DND-41 (cell line): ENCODE measurements around the gene FAM20C.

Experiments
- ATAC-seq: fragments of 200-7000 bp; cut with Tn5 transposase; 3 replicates; pipeline ENCODE4 v1.9.1; 2021; ENCODE audit warnings: low read depth; ENCODE audit not compliant: insufficient read depth
- DNase-seq: peaks from one replicate; pipeline ENCODE4 v3.0.0-alpha.2; 2020
- H2AFZ ChIP-seq: 2 replicates; pipeline ENCODE4 v1.6.0; 2012; ENCODE audit warnings: low read depth, low read length
- H3K27ac ChIP-seq: 2 replicates; pipeline ENCODE4 v1.5.1; 2012; ENCODE audit warnings: low read length, inconsistent platforms
- H3K27me3 ChIP-seq: fragments of 200-600 bp; sonication (generic); 2 replicates; pipeline ENCODE4 v1.6.0; 2012; ENCODE audit warnings: low read length, mild to moderate bottlenecking, inconsistent platforms; ENCODE audit not compliant: insufficient read depth, poor library complexity
- H3K36me3 ChIP-seq: 2 replicates; pipeline ENCODE4 v1.5.1; 2012; ENCODE audit warnings: low read length, inconsistent platforms; ENCODE audit not compliant: insufficient read depth
- H3K4me1 ChIP-seq: 2 replicates; pipeline ENCODE4 v1.5.1; 2012; ENCODE audit warnings: mild to moderate bottlenecking, low read length; ENCODE audit not compliant: insufficient read depth
- H3K4me2 ChIP-seq: 2 replicates; pipeline ENCODE4 v1.6.0; 2012; ENCODE audit warnings: mild to moderate bottlenecking, moderate library complexity, low read length, inconsistent platforms; ENCODE audit not compliant: insufficient read depth
- H3K4me3 ChIP-seq, 2 experiments: fragments of 200-600 bp in 1 of 2; shearing (Covaris generic) in 1 of 2; 2 replicates each; pipeline ENCODE4 v1.5.1; 2012 to 2016; ENCODE audit warnings: inconsistent platforms in 2 of 2, low read length in 2 of 2, mild to moderate bottlenecking in 2 of 2, low read depth in 1 of 2, moderate library complexity in 1 of 2
- H3K79me2 ChIP-seq: 2 replicates; pipeline ENCODE4 v1.6.0; 2012; ENCODE audit warnings: low read length, inconsistent platforms; ENCODE audit not compliant: insufficient read depth
- H3K9ac ChIP-seq: 2 replicates; pipeline ENCODE4 v1.6.0; 2012; ENCODE audit warnings: low read depth, mild to moderate bottlenecking, inconsistent platforms, low read length, moderate library complexity
- H3K9me3 ChIP-seq: 2 replicates; pipeline ENCODE4 v1.5.1; 2012; ENCODE audit warnings: low read length, moderate library complexity, mild to moderate bottlenecking, inconsistent platforms; ENCODE audit not compliant: insufficient read depth, severe bottlenecking
- H4K20me1 ChIP-seq: 2 replicates; pipeline ENCODE4 v1.6.0; 2012; ENCODE audit warnings: low read length; ENCODE audit not compliant: insufficient read depth
- CTCF ChIP-seq: IDR thresholded peaks from 2 replicates; pipeline ENCODE4 v1.5.1; 2012; ENCODE audit warnings: borderline replicate concordance, low read length, moderate library complexity, mild to moderate bottlenecking; ENCODE audit not compliant: poor library complexity, severe bottlenecking; ENCODE audit errors: extremely low read depth
- EZH2 ChIP-seq: IDR thresholded peaks from 3 replicates; pipeline ENCODE4 v1.6.1; 2012; ENCODE audit warnings: borderline replicate concordance, low read depth, mild to moderate bottlenecking, moderate library complexity, low read length, inconsistent platforms; ENCODE audit not compliant: severe bottlenecking

Gene FAM20C

GRCh38 chr7:163298-163695, 29.1 kb upstream of the FAM20C start:
- Histone ChIP-seq H3K79me2 (no peaks in the 10 kb centered on the region), H3K27me3 (no peaks in the 10 kb centered on the region), H2AFZ (no peak overlapping the region), H3K9ac (no peak overlapping the region), H3K4me2 (no peak overlapping the region), H3K9me3 (no peaks in the 10 kb centered on the region), H3K4me3 (no peak overlapping the region), H3K4me1 (no peaks in the 10 kb centered on the region), H3K36me3 (no peaks in the 10 kb centered on the region), H4K20me1 (peaks cover 5% of the 10 kb centered on the region), H3K27ac (no peak overlapping the region)
- ATAC-seq: no peak
- TF ChIP-seq EZH2: no peak
- no peak for DNase-seq

- Histone ChIP-seq H3K4me3 (no peak overlapping the region), H3K4me1 (no peaks in the 10 kb centered on the region), H3K9ac (no peak overlapping the region), H3K36me3 (no peaks in the 10 kb centered on the region), H3K9me3 (no peaks in the 10 kb centered on the region), H2AFZ (no peak overlapping the region), H3K27ac (no peak overlapping the region), H3K79me2 (no peaks in the 10 kb centered on the region), H4K20me1 (peaks cover 5% of the 10 kb centered on the region), H3K4me2 (no peak overlapping the region), H3K27me3 (no peaks in the 10 kb centered on the region)
- ATAC-seq: no peak
- TF ChIP-seq CTCF (no peak), EZH2 (no peak)
- DNase-seq: no peak
Observed at GRCh38 chr7:163971-164881, 28.1 kb upstream of the FAM20C start.

GRCh38 chr7:164882-165660, 27.3 kb upstream of the FAM20C start:
- ATAC-seq (no peak), DNase-seq (no peak)
- Histone ChIP-seq H3K27me3 (no peaks in the 10 kb centered on the region), H3K9ac (no peak overlapping the region), H4K20me1 (peaks cover 5% of the 10 kb centered on the region), H3K79me2 (no peaks in the 10 kb centered on the region), H3K36me3 (no peaks in the 10 kb centered on the region), H3K27ac (no peak overlapping the region), H3K4me2 (no peak overlapping the region), H2AFZ (no peak overlapping the region), H3K4me3 (no peak overlapping the region), H3K4me1 (no peaks in the 10 kb centered on the region), H3K9me3 (no peaks in the 10 kb centered on the region)
- no peak for TF ChIP-seq CTCF
- no peak for TF ChIP-seq EZH2

GRCh38 chr7:165661-166337, 26.6 kb upstream of the FAM20C start:
- H3K27ac ChIP-seq: no peak overlapping the region
- no peak for DNase-seq

More at GRCh38 chr7:165661-166337, 26.6 kb upstream of the FAM20C start:
- Histone ChIP-seq H4K20me1 (peaks cover 5% of the 10 kb centered on the region), H3K36me3 (no peaks in the 10 kb centered on the region), H3K4me2 (no peak overlapping the region), H3K27me3 (no peaks in the 10 kb centered on the region), H3K9ac (no peak overlapping the region), H2AFZ (no peak overlapping the region), H3K9me3 (no peaks in the 10 kb centered on the region), H3K4me3 (no peak overlapping the region), H3K79me2 (no peaks in the 10 kb centered on the region), H3K4me1 (no peaks in the 10 kb centered on the region)
- TF ChIP-seq EZH2 (no peak), CTCF (no peak)
- no peak for ATAC-seq
